ENCODE data around the gene IL12RB2.

Gene IL12RB2

DNA sequence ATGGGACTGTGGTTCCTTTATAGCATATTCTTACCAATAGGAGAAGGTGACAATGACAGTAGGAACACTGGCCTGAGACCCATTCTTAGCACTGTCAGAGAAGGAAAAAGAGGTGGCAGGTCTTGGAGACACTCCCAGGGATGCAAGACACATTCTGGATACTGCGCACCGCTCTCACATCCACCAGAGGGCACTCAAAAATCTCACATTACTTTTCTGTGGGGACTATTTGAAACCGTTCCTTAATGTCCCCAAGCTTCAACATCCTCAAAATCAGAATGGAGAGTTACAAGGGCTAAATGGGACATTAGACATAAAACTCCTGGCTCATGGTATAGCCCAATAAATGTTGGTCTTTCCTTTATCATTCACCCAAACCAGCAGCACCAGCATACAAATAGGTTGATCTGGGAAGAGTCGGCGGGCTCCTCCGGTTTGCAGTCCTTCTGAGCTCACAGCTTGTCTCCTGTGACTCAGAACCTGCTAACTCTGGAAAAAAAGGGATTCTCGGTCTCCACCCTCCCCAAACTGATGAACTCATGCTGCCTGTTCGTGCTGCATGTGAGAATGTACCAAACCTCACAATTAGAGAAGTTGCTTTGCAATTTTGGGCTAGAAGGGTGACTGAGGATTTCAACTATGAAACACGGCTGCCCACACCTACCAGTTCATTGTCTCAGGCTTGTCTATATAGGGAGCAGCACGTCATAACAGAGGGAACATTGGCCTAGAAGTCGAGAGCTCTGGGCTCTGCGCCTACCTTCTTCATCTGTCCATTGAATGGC, 40.2 kb downstream of the IL12RB2 start:
- DNase-seq (ENCODE audit: low read depth in 3 of 3) = no peak

DNA sequence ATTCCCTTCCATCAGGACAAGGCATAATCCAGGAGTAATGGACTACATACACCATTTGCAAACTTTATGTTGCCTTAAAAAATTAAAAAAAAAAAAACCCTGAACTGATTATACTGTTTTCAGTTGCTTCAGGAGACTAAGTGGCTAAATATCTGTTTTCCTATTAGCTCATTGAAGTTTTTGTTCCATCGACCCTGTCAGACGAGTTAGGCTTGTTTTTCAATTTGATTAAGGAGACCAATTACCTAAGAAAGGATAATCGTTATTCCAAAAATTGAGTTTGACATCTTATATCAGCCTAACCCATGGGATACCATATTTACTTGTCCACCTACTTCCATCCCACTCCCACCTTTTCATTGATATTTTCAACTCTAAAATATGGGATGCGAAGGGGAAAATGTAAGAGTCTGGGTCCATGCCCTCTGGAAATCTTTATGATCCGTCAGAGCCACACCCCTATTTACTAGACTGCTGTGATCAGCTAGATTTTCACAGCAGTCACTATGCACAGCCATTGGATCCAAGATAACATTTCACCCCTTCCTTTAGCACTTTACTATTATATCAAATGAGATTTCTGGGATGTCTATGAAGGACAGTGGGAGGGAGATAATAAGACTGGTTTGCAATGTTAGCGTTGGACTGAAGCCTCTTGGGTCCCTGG, 41.0 kb downstream of the IL12RB2 start:
- no peak for DNase-seq (ENCODE audit: low read depth in 3 of 3)

DNA sequence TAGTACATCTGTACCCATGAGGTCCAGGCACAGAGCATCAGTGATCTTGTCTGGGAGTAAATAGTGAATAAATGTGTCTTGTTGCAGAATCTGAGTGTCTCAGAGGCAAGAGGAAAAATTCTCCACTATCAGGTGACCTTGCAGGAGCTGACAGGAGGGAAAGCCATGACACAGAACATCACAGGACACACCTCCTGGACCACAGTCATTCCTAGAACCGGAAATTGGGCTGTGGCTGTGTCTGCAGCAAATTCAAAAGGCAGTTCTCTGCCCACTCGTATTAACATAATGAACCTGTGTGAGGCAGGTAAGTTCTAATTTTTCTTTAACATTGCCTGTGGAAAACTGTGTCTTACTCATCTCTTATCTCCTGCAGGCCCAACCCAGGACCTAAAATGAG, 43.1 kb downstream of the IL12RB2 start:
- no peak for DNase-seq (ENCODE audit: low read depth in 3 of 3)

GRCh38 chr1:67352211-67352610, 44.5 kb downstream of the IL12RB2 start:
- DNase-seq (ENCODE audit: low read depth in 3 of 3) = no peak

- no peak for DNase-seq (ENCODE audit: low read depth in 3 of 3)
Observed at GRCh38 chr1:67355745-67356424, 48.2 kb downstream of the IL12RB2 start.

DNA sequence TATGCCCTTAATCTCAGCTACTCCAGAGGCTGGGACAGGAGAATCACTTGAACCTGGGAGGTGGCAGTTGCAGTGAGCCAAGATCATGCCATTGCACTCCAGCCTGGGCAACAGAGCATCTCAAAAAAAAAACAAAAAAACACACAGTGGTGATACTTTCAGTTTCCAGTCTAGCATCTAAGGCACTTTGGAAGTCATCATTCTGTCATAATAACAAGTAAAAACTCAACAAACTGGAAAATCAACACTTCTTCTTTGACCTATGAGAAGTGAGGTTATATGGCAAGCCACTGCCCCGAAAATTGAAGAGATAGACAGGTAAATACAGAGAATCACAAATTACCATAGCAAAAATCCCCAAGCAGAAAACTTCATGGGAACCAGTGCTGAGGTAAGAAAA, 51.9 kb downstream of the IL12RB2 start:
- no peak for DNase-seq (ENCODE audit: low read depth in 3 of 3)

DNA sequence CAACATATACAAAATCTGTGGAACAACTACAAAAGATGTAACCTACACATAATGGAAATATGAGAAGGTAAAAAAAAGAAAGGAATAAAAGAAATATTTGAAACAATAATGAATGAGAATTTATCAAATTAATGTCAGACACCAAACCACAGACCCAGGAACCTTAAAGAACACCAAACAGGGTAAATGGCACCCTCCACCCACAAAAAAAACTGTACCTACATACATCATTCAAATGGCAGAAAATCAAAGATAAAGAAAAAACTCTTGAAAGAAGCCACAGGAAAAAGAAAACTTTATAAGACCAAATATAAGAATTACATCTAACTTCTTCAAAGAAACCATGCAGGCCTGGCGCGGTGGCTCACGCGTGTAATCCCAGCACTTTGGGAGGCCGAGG, 54.0 kb downstream of the IL12RB2 start:
- DNase-seq (ENCODE audit: low read depth in 3 of 3) = no peak

- DNase-seq (ENCODE audit: low read depth in 3 of 3) = no peak
Observed at GRCh38 chr1:67367370-67368045, 59.8 kb downstream of the IL12RB2 start.

DNA sequence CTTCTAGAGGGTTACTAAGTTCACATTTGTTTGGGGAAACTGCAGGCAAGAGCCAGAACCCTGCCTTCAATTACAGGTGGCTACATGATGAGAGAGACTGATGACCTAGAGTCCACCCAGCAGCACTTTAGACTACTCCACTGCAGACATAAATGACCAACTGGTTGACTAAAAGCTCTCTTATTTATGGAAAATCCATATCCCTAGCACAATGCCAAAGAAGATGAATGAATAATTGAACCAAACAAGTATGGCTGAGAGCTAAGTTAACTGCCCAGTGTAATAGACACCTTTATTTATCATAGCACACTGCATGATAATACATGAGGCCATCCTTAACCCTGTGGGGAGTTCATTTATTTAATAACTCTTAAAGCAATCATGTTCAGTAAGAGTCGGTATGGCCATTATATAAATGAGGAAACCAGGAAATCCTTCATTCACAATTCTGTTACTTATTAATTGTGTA, 60.4 kb downstream of the IL12RB2 start:
- DNase-seq (ENCODE audit: low read depth in 3 of 3) = no peak

DNA sequence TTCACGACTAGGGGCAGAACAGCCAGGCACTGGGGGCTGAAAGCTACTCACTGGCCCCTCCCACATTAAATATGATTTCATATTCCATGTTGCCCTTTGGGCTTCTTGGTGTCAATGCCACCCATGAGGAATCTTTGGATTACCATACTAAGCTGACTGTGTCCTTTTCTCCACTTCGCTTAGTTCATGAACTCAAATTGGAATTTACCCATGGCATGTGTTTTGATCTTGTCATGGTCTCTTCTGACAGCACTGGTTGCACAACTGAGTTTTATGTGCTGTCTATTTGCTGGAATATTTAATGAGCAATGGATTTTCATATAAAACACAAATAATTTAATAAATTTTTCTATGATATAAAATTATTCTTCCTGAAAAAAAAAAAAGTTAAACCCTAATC, 63.4 kb downstream of the IL12RB2 start:
- DNase-seq (ENCODE audit: low read depth in 3 of 3) = no peak

- DNase-seq (ENCODE audit: low read depth in 3 of 3) = no peak
Observed at GRCh38 chr1:67371681-67372080, 64.0 kb downstream of the IL12RB2 start.

- DNase-seq (ENCODE audit: low read depth in 3 of 3) = no peak
Observed at GRCh38 chr1:67372136-67372535, 64.5 kb downstream of the IL12RB2 start.

DNA sequence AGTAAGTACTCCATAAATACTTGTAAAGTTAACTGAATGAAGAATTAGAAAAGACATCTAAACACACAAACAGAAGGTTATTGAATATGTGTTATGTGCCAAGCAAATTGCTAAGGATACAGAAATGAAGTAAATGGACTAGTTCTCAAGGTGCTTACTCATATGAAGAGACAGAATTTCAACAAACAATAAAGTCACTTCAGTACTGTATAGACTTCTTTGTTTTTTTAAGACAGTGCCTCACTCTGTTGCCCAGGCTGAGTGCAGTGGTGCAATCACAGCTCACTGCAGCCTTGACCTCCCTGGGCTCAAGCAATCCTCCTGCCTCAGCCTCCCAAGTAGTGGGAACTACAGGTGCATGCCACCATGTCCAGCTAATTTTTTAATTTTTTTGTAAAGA, 65.2 kb downstream of the IL12RB2 start:
- no peak for DNase-seq (ENCODE audit: low read depth in 3 of 3)

DNA sequence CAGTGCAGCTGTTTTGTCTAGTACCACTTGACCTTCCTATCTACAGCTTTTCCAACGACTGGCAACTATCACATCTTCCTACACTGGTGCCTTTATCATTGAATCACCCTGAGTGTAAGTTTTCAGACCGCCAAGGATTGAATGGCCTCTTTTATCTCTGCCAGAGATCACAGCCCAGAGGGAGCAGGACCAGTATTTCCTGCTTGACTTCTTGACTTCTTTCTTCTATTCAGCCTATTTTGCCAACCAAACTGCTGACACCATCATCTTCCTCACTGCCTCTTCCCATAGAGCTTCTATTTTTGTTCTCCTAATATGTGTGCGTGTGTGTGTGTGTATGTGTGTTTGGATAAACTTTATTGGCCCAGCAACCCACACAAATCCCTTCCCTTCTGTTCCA, 68.7 kb downstream of the IL12RB2 start:
- no peak for DNase-seq (ENCODE audit: low read depth in 3 of 3)

DNA sequence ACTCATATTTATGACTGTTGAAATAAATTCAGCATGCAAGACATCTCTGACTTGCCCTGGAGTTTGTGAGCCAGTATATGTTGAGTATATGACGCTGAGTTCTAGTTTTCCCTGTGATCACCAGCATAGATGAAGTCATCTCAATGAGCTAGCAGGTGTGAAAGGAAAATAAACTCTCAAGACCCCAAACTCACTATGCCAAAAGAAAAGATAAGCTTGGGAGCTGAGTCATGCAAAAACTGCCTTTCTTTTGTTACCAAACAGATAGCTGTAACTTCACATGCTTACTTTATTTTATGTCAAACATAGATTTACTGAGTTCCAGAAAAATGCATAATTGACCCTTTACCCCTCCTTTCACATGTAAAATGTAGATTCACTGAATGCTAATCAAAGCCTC, 69.6 kb downstream of the IL12RB2 start:
- no peak for DNase-seq (ENCODE audit: low read depth in 3 of 3)

DNA sequence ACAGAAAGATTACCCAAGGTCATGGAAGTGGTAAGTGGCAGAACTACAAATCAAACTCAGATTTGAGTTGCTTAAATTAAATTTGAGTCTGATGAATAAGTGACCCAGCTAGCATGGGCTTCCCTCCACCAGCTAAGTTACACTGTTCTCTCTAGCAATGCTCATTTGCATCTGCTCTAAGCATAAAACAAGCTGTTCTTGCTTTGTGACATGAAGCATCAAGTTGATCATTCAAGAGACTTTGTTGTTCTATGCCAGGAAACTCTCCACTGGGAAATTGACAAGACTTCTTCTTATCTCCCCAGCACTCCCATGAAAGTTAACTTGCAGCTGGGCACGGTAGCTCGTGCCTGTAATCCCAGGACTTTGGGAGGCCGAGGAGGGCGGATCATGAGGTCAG, 73.5 kb downstream of the IL12RB2 start:
- no peak for DNase-seq (ENCODE audit: low read depth in 3 of 3)

- DNase-seq (ENCODE audit: low read depth in 3 of 3) = no peak
Observed at GRCh38 chr1:67382292-67382691, 74.6 kb downstream of the IL12RB2 start.

DNA sequence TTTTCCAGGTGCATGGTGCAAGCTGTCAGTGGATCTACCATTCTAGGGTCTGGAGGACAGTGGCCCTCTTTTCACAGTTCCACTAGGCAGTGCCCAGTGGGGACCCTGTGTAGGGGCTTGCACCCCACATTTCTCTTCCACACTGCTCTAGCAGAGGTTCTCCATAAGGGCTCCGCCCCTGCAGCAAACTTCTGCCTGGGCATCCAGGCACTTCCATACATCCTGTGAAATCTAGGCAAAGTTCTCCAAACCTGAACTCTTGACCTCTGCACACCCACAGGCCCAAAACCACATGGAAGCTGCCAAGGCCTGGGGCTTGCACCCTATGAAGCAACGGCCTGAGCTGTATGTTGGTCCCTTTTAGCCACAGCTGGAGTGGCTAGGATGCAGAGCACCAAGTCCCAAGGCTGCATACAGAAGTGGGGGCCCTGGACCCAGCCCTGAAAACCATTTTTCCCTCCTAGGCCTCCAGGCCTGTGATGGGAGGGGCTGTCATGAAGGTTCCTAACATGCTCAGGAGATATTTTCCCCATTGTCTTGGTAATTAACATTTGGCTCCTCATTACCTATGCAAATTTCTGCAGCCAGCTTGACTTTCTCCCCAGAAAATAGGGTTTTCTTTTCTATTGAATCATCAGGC, 76.4 kb downstream of the IL12RB2 start:
- no peak for DNase-seq (ENCODE audit: low read depth in 3 of 3)

DNA sequence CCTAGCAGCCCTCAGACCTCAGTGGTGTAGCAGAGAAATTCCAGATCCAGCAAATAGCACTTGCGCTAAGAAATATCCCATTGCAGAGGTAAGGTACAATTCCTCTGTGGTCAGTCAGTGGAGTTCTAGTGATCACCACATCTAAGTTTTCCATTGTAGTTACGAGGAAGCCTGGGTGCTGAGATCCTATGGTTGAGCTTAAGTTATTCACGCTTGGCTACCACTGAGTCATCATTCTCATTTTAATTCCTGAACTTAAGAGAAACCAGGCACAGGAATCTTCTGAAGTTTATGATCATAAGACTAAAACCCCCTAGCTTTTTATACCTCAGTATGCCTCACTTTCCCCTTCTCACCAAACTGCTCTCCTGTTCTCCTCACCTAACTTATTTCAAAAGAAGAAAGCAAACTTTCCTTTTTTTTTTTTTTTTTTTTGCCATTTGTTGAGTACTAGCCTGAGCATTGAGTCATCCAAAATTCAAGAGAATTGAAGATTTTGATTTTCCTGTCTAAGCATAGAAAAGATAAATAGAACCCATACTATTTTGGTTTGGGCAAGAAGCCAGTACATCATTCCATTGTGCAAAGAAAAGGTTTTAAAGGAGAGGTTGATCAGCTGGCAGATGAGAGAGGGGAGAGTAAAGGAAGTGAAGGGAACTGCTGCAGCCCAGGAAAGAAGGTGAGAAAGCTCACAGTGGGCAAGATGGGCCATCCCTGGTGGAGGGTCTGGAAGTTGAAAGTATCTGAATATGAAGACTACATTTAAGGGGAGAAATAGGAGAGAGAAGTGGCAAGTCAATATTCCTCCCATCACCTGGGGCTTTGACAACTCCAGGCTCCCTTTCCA, 82.6 kb downstream of the IL12RB2 start:
- DNase-seq (ENCODE audit: low read depth in 3 of 3) = no peak

GRCh38 chr1:67393240-67393639, 85.6 kb downstream of the IL12RB2 start:
- DNase-seq (ENCODE audit: low read depth in 3 of 3) = no peak

- no peak for DNase-seq (ENCODE audit: low read depth in 3 of 3)
Observed at GRCh38 chr1:67393737-67394136, 86.1 kb downstream of the IL12RB2 start.

Data from stimulated activated CD4-positive, alpha-beta T cell treated with anti-CD3 and anti-CD28 coated beads, TNF-alpha, amount 100 ng/mL, for 4 hours (primary cell).